ENCODE measurements around the gene KRT71.

GRCh38 chr12:52542785-52543318, 10.1 kb downstream of the KRT71 start:
- TF ChIP-seq CTCF (IDR thresholded peaks at IDR 0.05; ENCODE audit: control extremely low read depth in 1 of 3, insufficient read depth in 1 of 3, low read depth in 1 of 3, low read length in 3 of 3) (no peak), CHD2 (IDR thresholded peaks at IDR 0.05; ENCODE audit: low read length) (no peak), POLR2A (IDR thresholded peaks at IDR 0.05; ENCODE audit: control extremely low read depth in 1 of 2, low read depth in 2 of 2, low read length in 2 of 2) (no peak), RAD21 (IDR thresholded peaks at IDR 0.05 in 1 of 2, conservative IDR thresholded peaks at IDR 0.05 in 1 of 2; ENCODE audit: low read depth in 2 of 2, low read length in 2 of 2) (no peak), MAX (IDR thresholded peaks at IDR 0.05) (no peak), YY1 (IDR thresholded peaks at IDR 0.05; ENCODE audit: low read depth, low read length) (no peak), EZH2 (IDR thresholded peaks at IDR 0.05; ENCODE audit: low read depth, low read length, severe bottlenecking) (no peak), JUND (IDR thresholded peaks at IDR 0.05; ENCODE audit: low read length) (no peak), EP300 (IDR thresholded peaks at IDR 0.05; ENCODE audit: borderline replicate concordance in 1 of 2, low read depth in 2 of 2, low read length in 2 of 2) (no peak)

Measured in H1 (cell line).